ENCODE results near the gene VASN. TPM values are rescaled to one million over a fixed set of nuclear protein-coding genes. Genes with fewer than 3 reads are reported as not detected.

VASN gene
- total RNA-seq, 4 donors from 2014 or later: 10.8 to 40.0 (median 25.8) TPM

DNA sequence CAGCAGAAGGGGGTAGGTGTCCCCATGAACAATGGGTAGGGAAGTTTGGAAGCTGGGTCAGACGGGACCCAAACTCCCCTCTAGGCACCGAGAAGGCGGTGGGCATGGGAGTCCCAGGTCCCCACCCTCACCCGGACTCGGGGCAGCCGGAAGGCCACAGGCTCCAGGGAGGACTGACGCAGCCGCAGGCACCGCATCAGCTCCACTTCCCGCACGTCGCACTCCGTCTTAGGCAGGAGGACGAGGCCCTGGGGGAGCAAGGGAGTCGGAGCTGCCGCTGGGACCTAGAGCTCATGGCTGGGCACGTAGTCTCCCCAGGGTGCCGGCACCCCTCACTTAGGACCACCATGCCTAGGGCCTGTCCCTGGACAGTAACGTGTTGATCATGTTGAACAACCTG, 13.4 kb upstream of the VASN start:
- DNase-seq (ENCODE audit: low spot score) (no peak), ATAC-seq (ENCODE audit: low FRiP score) (no peak)
- TF ChIP-seq, protein P1, sequence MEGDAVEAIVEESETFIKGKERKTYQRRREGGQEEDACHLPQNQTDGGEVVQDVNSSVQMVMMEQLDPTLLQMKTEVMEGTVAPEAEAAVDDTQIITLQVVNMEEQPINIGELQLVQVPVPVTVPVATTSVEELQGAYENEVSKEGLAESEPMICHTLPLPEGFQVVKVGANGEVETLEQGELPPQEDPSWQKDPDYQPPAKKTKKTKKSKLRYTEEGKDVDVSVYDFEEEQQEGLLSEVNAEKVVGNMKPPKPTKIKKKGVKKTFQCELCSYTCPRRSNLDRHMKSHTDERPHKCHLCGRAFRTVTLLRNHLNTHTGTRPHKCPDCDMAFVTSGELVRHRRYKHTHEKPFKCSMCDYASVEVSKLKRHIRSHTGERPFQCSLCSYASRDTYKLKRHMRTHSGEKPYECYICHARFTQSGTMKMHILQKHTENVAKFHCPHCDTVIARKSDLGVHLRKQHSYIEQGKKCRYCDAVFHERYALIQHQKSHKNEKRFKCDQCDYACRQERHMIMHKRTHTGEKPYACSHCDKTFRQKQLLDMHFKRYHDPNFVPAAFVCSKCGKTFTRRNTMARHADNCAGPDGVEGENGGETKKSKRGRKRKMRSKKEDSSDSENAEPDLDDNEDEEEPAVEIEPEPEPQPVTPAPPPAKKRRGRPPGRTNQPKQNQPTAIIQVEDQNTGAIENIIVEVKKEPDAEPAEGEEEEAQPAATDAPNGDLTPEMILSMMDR (IDR thresholded peaks at IDR 0.05): no peak

DNA sequence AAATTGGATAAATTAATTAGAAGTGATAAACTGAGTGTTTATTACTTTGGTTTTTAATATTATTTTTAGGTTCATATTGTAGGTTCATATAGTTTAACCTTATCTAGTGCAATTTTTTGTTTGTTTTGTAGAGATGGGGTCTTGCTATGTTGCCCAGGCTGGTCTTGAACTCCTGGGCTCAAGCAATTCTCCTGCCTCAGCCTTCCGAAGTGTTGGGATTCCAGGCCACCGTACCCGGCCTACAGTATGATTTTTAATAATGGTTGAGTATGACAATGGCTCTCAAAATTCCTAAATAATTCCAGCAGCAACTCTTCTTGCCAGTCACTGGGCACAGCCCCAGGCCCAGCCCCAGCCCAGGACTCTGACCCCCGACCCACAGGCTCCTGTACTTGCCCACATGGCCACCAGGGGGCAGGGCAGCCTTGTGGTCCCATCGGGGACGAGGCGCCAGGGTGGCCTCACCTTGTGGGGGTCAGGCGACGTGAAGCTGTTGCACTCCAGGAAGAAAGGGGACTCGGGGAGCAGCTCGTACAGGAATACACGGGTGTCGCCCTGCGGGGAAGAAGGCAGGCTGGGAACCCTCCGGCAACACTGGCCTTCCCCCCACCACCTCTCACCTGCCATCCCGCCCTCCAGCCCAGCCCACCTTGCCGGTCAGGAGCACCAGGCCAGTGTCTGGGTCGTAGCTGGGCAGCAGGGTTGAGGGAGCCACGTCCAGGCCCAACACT, 12.7 kb upstream of the VASN start:
- ATAC-seq (ENCODE audit: low FRiP score) (peak; percentile 55), DNase-seq (ENCODE audit: low spot score) (no peak)
- TF ChIP-seq, protein P1 (IDR thresholded peaks at IDR 0.05): peak in 1 of 3 donors; percentile 88

GRCh38 chr16:4359914-4360313, 11.7 kb upstream of the VASN start:
- DNase-seq (ENCODE audit: low spot score) (no peak), ATAC-seq (ENCODE audit: low FRiP score) (no peak)
- TF ChIP-seq, protein P1 (IDR thresholded peaks at IDR 0.05): no peak

GRCh38 chr16:4360538-4361021, 11.1 kb upstream of the VASN start:
- TF ChIP-seq, protein P1 (IDR thresholded peaks at IDR 0.05): no peak
- no peak for DNase-seq (ENCODE audit: low spot score)
- ATAC-seq (ENCODE audit: low FRiP score): no peak

DNA sequence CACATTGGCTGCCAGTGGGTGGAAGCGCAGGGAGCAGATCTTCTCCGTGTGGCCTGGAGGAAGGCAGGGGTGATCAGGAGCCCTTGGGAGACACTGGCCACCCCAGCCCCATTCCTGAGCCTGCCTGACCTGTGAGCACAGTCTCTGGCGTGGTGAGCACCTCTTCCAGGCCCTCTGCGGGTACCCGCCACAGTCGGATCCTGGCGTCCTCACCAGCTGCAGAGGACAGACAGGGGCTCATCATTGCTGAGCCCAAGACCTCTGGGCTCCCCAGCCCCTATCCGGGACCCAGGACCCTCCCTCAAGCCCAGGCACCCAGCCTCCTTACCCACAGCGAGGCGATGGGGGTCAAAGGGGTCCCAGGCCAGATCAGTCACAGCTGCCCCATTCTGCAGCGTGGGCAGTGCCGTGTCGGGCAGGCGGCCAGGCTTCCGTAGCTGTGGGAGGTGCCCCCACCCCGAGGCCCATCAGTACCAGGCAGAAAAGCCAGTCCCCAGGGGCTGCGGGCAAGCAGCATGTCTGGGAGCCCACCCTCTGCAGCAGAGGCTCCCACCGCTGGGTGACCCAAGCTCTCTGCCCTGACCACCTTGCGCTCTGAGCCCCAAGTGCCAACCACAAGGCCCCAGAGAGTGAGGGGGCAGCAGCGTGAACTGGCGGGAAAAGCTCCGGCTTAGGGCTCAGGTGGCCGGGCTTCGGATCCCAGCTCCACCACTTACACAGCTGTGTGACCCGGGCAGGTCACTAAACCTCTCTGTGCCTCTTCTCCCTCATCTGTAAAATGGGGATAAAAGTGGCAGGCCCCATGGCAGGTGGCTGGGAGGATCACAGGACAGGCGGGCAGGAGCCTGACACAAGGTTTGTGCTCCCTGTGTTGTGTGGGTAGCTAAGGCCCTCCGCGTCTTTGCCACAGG, 10.4 kb upstream of the VASN start:
- TF ChIP-seq, protein P1 (IDR thresholded peaks at IDR 0.05): no peak
- DNase-seq (ENCODE audit: low spot score) (no peak), ATAC-seq (ENCODE audit: low FRiP score) (no peak)

DNA sequence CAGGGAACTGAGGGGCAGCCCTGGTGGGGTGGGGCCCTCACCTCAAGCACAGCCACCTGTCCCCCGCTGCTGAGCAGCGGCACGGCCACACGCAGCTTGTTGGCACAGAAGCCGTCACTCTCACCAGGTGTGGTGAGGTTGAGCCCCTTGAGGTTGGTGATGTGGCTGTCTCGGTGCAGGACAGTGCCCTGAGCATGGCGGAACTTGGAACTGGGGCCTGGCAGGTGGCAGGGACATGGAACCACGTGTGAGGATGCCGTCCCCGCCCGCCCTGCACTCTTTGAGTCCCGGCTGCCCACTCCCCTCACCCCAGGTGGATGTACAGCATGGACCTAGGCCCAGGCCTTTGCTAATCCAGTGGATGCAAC, 9.7 kb upstream of the VASN start:
- ATAC-seq (ENCODE audit: low FRiP score) (no peak), DNase-seq (ENCODE audit: low spot score) (no peak)
- TF ChIP-seq, protein P1 (IDR thresholded peaks at IDR 0.05): no peak
